HUES48 (cell line): ENCODE measurements around the gene MR1.
A peak's percentile ranks its signal among the peaks of the same experiment; 100 is the strongest.

Source experiments
- H3K27ac ChIP-seq: one replicate; pipeline ENCODE4 v1.7.0; 2013; ENCODE audit warnings: low read depth, low read length, inconsistent platforms
- H3K27me3 ChIP-seq: 2 replicates; pipeline ENCODE4 v1.6.1; 2013; ENCODE audit warnings: mild to moderate bottlenecking, low read length; ENCODE audit not compliant: control insufficient read depth, insufficient read depth
- H3K36me3 ChIP-seq: 2 replicates; pipeline ENCODE4 v1.6.1; 2013; ENCODE audit warnings: low read length; ENCODE audit not compliant: control insufficient read depth, insufficient read depth
- H3K4me1 ChIP-seq: 2 replicates; pipeline ENCODE4 v1.6.1; 2013; ENCODE audit warnings: mild to moderate bottlenecking, low read length; ENCODE audit not compliant: control insufficient read depth, insufficient read depth
- H3K4me3 ChIP-seq: 2 replicates; pipeline ENCODE4 v1.5.1; 2013; ENCODE audit warnings: mild to moderate bottlenecking, low read depth, low read length
- H3K9ac ChIP-seq: 2 replicates; pipeline ENCODE4 v1.6.1; 2013; ENCODE audit warnings: mild to moderate bottlenecking, low read depth, low read length, moderate library complexity
- H3K9me3 ChIP-seq: 2 replicates; pipeline ENCODE4 v1.6.1; 2013; ENCODE audit warnings: low read length; ENCODE audit not compliant: control insufficient read depth, insufficient read depth

The MR1 gene

GRCh38 chr1:181094416-181095212 lies 60.8 kb downstream of the MR1 start:
- Histone ChIP-seq H3K4me3 (no peak overlapping the region), H3K27ac (peak overlapping the region; percentile 7)

GRCh38 chr1:181095260-181095659 lies 61.5 kb downstream of the MR1 start:
- Histone ChIP-seq H3K36me3 (no peaks in the 10 kb centered on the region), H3K9me3 (no peaks in the 10 kb centered on the region), H3K4me1 (peaks cover 56% of the 10 kb centered on the region), H3K27ac (no peak overlapping the region), H3K27me3 (peaks cover 70% of the 10 kb centered on the region), H3K4me3 (no peak overlapping the region), H3K9ac (no peak overlapping the region)

More at GRCh38 chr1:181094416-181095212, 60.8 kb downstream of the MR1 start:
- H3K4me1 ChIP-seq = peaks cover 50% of the 10 kb centered on the region
- H3K27me3 ChIP-seq = peaks cover 70% of the 10 kb centered on the region
- no peaks in the 10 kb centered on the region for H3K36me3 ChIP-seq
- no peaks in the 10 kb centered on the region for H3K9me3 ChIP-seq
- H3K9ac ChIP-seq = no peak overlapping the region

- H3K36me3 ChIP-seq = no peaks in the 10 kb centered on the region
- peaks cover 57% of the 10 kb centered on the region for H3K4me1 ChIP-seq
- no peak overlapping the region for H3K27ac ChIP-seq
Measured at GRCh38 chr1:181095763-181096184, 62.0 kb downstream of the MR1 start.

GRCh38 chr1:181097242-181097641 lies 63.5 kb downstream of the MR1 start:
- peaks cover 69% of the 10 kb centered on the region for H3K4me1 ChIP-seq
- H3K27ac ChIP-seq = no peak overlapping the region
- H3K9ac ChIP-seq = no peak overlapping the region
- no peaks in the 10 kb centered on the region for H3K9me3 ChIP-seq
- no peaks in the 10 kb centered on the region for H3K36me3 ChIP-seq
- H3K27me3 ChIP-seq = peaks cover 59% of the 10 kb centered on the region
- H3K4me3 ChIP-seq = no peak overlapping the region

More at GRCh38 chr1:181095763-181096184, 62.0 kb downstream of the MR1 start:
- Histone ChIP-seq H3K4me3 (no peak overlapping the region), H3K9ac (no peak overlapping the region), H3K9me3 (no peaks in the 10 kb centered on the region), H3K27me3 (peaks cover 70% of the 10 kb centered on the region)

- Histone ChIP-seq H3K4me1 (peaks cover 83% of the 10 kb centered on the region), H3K9me3 (no peaks in the 10 kb centered on the region), H3K27ac (peak overlapping the region; percentile 99), H3K9ac (no peak overlapping the region), H3K4me3 (peak overlapping the region; percentile 33; the same call in 1 of the 2 replicates), H3K27me3 (peaks cover 80% of the 10 kb centered on the region), H3K36me3 (no peaks in the 10 kb centered on the region)
Measured at GRCh38 chr1:181099152-181100014, 65.6 kb downstream of the MR1 start.

GRCh38 chr1:181100015-181100905 lies 66.5 kb downstream of the MR1 start:
- H3K27ac ChIP-seq = peak overlapping the region; percentile 99
- peaks cover 79% of the 10 kb centered on the region for H3K4me1 ChIP-seq
- H3K9ac ChIP-seq = no peak overlapping the region
- H3K36me3 ChIP-seq = no peaks in the 10 kb centered on the region
- H3K9me3 ChIP-seq = no peaks in the 10 kb centered on the region
- H3K27me3 ChIP-seq = peaks cover 84% of the 10 kb centered on the region
- peak overlapping the region; percentile 33; the same call in 1 of the 2 replicates for H3K4me3 ChIP-seq

- no peaks in the 10 kb centered on the region for H3K9me3 ChIP-seq
- peaks cover 82% of the 10 kb centered on the region for H3K27me3 ChIP-seq
- H3K4me3 ChIP-seq = peak overlapping the region; percentile 63
- peaks cover 75% of the 10 kb centered on the region for H3K4me1 ChIP-seq
- H3K9ac ChIP-seq = no peak overlapping the region
- no peaks in the 10 kb centered on the region for H3K36me3 ChIP-seq
- H3K27ac ChIP-seq = peak overlapping the region; percentile 99
Measured at GRCh38 chr1:181100934-181101333, 67.2 kb downstream of the MR1 start.

- Histone ChIP-seq H3K27ac (peak overlapping the region; percentile 99), H3K4me1 (peaks cover 69% of the 10 kb centered on the region), H3K9ac (peak overlapping the region; percentile 61), H3K4me3 (peak overlapping the region; percentile 63), H3K27me3 (peaks cover 82% of the 10 kb centered on the region), H3K36me3 (no peaks in the 10 kb centered on the region), H3K9me3 (no peaks in the 10 kb centered on the region)
Measured at GRCh38 chr1:181101581-181102226, 67.9 kb downstream of the MR1 start.

- Histone ChIP-seq H3K27me3 (peaks cover 82% of the 10 kb centered on the region), H3K9me3 (no peaks in the 10 kb centered on the region), H3K27ac (no peak overlapping the region), H3K4me3 (no peak overlapping the region), H3K4me1 (peaks cover 58% of the 10 kb centered on the region), H3K36me3 (no peaks in the 10 kb centered on the region), H3K9ac (no peak overlapping the region)
Measured at GRCh38 chr1:181102841-181103240, 69.1 kb downstream of the MR1 start.

- no peak overlapping the region for H3K4me3 ChIP-seq
- no peak overlapping the region for H3K27ac ChIP-seq
- H3K4me1 ChIP-seq = peaks cover 58% of the 10 kb centered on the region
- H3K9ac ChIP-seq = no peak overlapping the region
- peaks cover 82% of the 10 kb centered on the region for H3K27me3 ChIP-seq
- H3K9me3 ChIP-seq = no peaks in the 10 kb centered on the region
- no peaks in the 10 kb centered on the region for H3K36me3 ChIP-seq
Measured at GRCh38 chr1:181103399-181103798, 69.6 kb downstream of the MR1 start.
